Effector memory CD8-positive, alpha-beta T cell (primary cell): ENCODE data around the gene SLC22A4.

ENCODE experiments used
- ATAC-seq: fragments of 150-1000 bp; cut with Tn5 transposase; replicated peaks from 2 replicates; pipeline ENCODE4 v1.10.0; 2021; ENCODE audit warnings: mild to moderate bottlenecking, moderate library complexity
- DNase-seq, 3 experiments: peaks; one replicate each; pipeline ENCODE4 v3.0.0; 2021
- H3K27ac Mint-ChIP-seq, 2 donors: one replicate each; pipeline ENCODE4 v1.8.0; 2022; ENCODE audit warnings: mild to moderate bottlenecking in 2 of 2, mixed read lengths in 2 of 2, moderate library complexity in 2 of 2
- H3K27me3 Mint-ChIP-seq, 2 donors: one replicate each; pipeline ENCODE4 v1.8.0; 2022; ENCODE audit warnings: mixed read lengths in 2 of 2
- H3K36me3 Mint-ChIP-seq: one replicate; pipeline ENCODE4 v1.8.0; 2022; ENCODE audit warnings: mild to moderate bottlenecking, moderate library complexity, mixed read lengths; ENCODE audit not compliant: insufficient read depth
- H3K4me1 Mint-ChIP-seq, 2 donors: one replicate each; pipeline ENCODE4 v1.8.0; 2022; ENCODE audit warnings: low read depth in 2 of 2, mixed read lengths in 2 of 2
- H3K4me3 Mint-ChIP-seq, 2 donors: one replicate each; pipeline ENCODE4 v1.8.0; 2022; ENCODE audit warnings: mild to moderate bottlenecking in 2 of 2, mixed read lengths in 2 of 2, moderate library complexity in 2 of 2
- H3K9me3 Mint-ChIP-seq, 2 donors: one replicate each; pipeline ENCODE4 v1.8.0; 2022; ENCODE audit warnings: mixed read lengths in 2 of 2

SLC22A4 gene

GRCh38 chr5:132339502-132339901 lies 45.3 kb downstream of the SLC22A4 start:
- H3K9me3 Mint-ChIP-seq: no peaks in the 10 kb centered on the region
- DNase-seq: no peak
- H3K4me1 Mint-ChIP-seq: no peaks in the 10 kb centered on the region
- no peak overlapping the region for H3K27ac Mint-ChIP-seq
- no peaks in the 10 kb centered on the region for H3K27me3 Mint-ChIP-seq
- H3K36me3 Mint-ChIP-seq: peaks cover 5% of the 10 kb centered on the region
- H3K4me3 Mint-ChIP-seq: no peak overlapping the region
- ATAC-seq: no peak

- Mint-ChIP-seq H3K4me1 (no peaks in the 10 kb centered on the region), H3K9me3 (no peaks in the 10 kb centered on the region), H3K4me3 (no peak overlapping the region), H3K27me3 (no peaks in the 10 kb centered on the region), H3K36me3 (peaks cover 5% of the 10 kb centered on the region), H3K27ac (no peak overlapping the region)
- ATAC-seq (no peak), DNase-seq (no peak)
Observed at GRCh38 chr5:132342291-132343180, 48.3 kb downstream of the SLC22A4 start.

- DNase-seq (no peak), ATAC-seq (no peak)
- Mint-ChIP-seq H3K9me3 (no peaks in the 10 kb centered on the region), H3K4me1 (no peaks in the 10 kb centered on the region), H3K27me3 (no peaks in the 10 kb centered on the region), H3K36me3 (peaks cover 3% of the 10 kb centered on the region), H3K4me3 (no peak overlapping the region), H3K27ac (no peak overlapping the region)
Observed at GRCh38 chr5:132344775-132345514, 50.8 kb downstream of the SLC22A4 start.

GRCh38 chr5:132353486-132353995 lies 59.3 kb downstream of the SLC22A4 start:
- Mint-ChIP-seq H3K4me1 (no peaks in the 10 kb centered on the region), H3K9me3 (no peaks in the 10 kb centered on the region), H3K27me3 (no peaks in the 10 kb centered on the region), H3K4me3 (no peak overlapping the region), H3K27ac (no peak overlapping the region), H3K36me3 (no peaks in the 10 kb centered on the region)
- DNase-seq (no peak), ATAC-seq (no peak)

- Mint-ChIP-seq H3K4me3 (no peak overlapping the region), H3K9me3 (no peaks in the 10 kb centered on the region), H3K27me3 (no peaks in the 10 kb centered on the region), H3K36me3 (no peaks in the 10 kb centered on the region), H3K4me1 (no peaks in the 10 kb centered on the region), H3K27ac (no peak overlapping the region)
- ATAC-seq (no peak), DNase-seq (no peak)
Observed at GRCh38 chr5:132354381-132355139, 60.4 kb downstream of the SLC22A4 start.

- ATAC-seq (no peak), DNase-seq (no peak)
- H3K4me1 Mint-ChIP-seq: no peaks in the 10 kb centered on the region
- H3K36me3 Mint-ChIP-seq: no peaks in the 10 kb centered on the region
- no peak overlapping the region for H3K4me3 Mint-ChIP-seq
- H3K9me3 Mint-ChIP-seq: no peaks in the 10 kb centered on the region
- H3K27me3 Mint-ChIP-seq: no peaks in the 10 kb centered on the region
- no peak overlapping the region for H3K27ac Mint-ChIP-seq
Observed at GRCh38 chr5:132355140-132355765, 61.1 kb downstream of the SLC22A4 start.

- Mint-ChIP-seq H3K27ac (no peak overlapping the region), H3K4me3 (no peak overlapping the region), H3K36me3 (no peaks in the 10 kb centered on the region), H3K9me3 (no peaks in the 10 kb centered on the region), H3K4me1 (no peaks in the 10 kb centered on the region), H3K27me3 (no peaks in the 10 kb centered on the region)
- ATAC-seq (no peak), DNase-seq (no peak)
Observed at GRCh38 chr5:132358775-132359174, 64.6 kb downstream of the SLC22A4 start.

- Mint-ChIP-seq H3K27ac (no peak overlapping the region), H3K4me1 (no peaks in the 10 kb centered on the region), H3K9me3 (no peaks in the 10 kb centered on the region), H3K4me3 (no peak overlapping the region), H3K36me3 (peaks cover 4% of the 10 kb centered on the region), H3K27me3 (no peaks in the 10 kb centered on the region)
- no peak for ATAC-seq
- no peak for DNase-seq
Observed at GRCh38 chr5:132362086-132362485, 67.9 kb downstream of the SLC22A4 start.

GRCh38 chr5:132363431-132364112 lies 69.4 kb downstream of the SLC22A4 start:
- H3K4me1 Mint-ChIP-seq: no peaks in the 10 kb centered on the region
- no peaks in the 10 kb centered on the region for H3K27me3 Mint-ChIP-seq
- H3K36me3 Mint-ChIP-seq: peaks cover 4% of the 10 kb centered on the region
- H3K27ac Mint-ChIP-seq: no peak overlapping the region
- DNase-seq (no peak), ATAC-seq (no peak)
- no peaks in the 10 kb centered on the region for H3K9me3 Mint-ChIP-seq
- H3K4me3 Mint-ChIP-seq: no peak overlapping the region

- Mint-ChIP-seq H3K36me3 (peaks cover 4% of the 10 kb centered on the region), H3K4me1 (peaks cover 0 to 4% of the 10 kb centered on the region in 2 donors), H3K27ac (no peak overlapping the region), H3K9me3 (no peaks in the 10 kb centered on the region), H3K27me3 (no peaks in the 10 kb centered on the region), H3K4me3 (no peak overlapping the region)
- DNase-seq: no peak
- no peak for ATAC-seq
Observed at GRCh38 chr5:132364319-132364718, 70.1 kb downstream of the SLC22A4 start.

- ATAC-seq: no peak
Observed at GRCh38 chr5:132365213-132365612, 71.0 kb downstream of the SLC22A4 start.

GRCh38 chr5:132368186-132368585 lies 74.0 kb downstream of the SLC22A4 start:
- Mint-ChIP-seq H3K36me3 (peaks cover 9% of the 10 kb centered on the region), H3K27ac (no peak overlapping the region), H3K4me3 (no peak overlapping the region), H3K27me3 (no peaks in the 10 kb centered on the region), H3K9me3 (no peaks in the 10 kb centered on the region), H3K4me1 (peaks cover 19 to 20% of the 10 kb centered on the region in 2 donors)
- DNase-seq (no peak), ATAC-seq (no peak)

More at GRCh38 chr5:132365213-132365612, 71.0 kb downstream of the SLC22A4 start:
- DNase-seq: no peak
- Mint-ChIP-seq H3K4me3 (no peak overlapping the region), H3K27me3 (no peaks in the 10 kb centered on the region), H3K27ac (no peak overlapping the region), H3K9me3 (no peaks in the 10 kb centered on the region), H3K4me1 (peaks cover 0 to 4% of the 10 kb centered on the region in 2 donors), H3K36me3 (peaks cover 4% of the 10 kb centered on the region)
